NCI-H226 (cell line): Measurements from ENCODE around the gene STARD8.
A peak's percentile ranks its signal among the peaks of the same experiment; 100 is the strongest.
"Not testable (repeated sequence)": the region's sequence is repeated elsewhere in the genome, so short reads cannot be mapped to it uniquely, and the experiment has no call there.

Source experiments
- DNase-seq: peaks from one replicate; pipeline ENCODE4 v3.0.0-alpha.2; 2015

STARD8 gene

GRCh38 chrX:68719181-68719903, 71.9 kb downstream of the STARD8 start:
- no peak for DNase-seq

DNA sequence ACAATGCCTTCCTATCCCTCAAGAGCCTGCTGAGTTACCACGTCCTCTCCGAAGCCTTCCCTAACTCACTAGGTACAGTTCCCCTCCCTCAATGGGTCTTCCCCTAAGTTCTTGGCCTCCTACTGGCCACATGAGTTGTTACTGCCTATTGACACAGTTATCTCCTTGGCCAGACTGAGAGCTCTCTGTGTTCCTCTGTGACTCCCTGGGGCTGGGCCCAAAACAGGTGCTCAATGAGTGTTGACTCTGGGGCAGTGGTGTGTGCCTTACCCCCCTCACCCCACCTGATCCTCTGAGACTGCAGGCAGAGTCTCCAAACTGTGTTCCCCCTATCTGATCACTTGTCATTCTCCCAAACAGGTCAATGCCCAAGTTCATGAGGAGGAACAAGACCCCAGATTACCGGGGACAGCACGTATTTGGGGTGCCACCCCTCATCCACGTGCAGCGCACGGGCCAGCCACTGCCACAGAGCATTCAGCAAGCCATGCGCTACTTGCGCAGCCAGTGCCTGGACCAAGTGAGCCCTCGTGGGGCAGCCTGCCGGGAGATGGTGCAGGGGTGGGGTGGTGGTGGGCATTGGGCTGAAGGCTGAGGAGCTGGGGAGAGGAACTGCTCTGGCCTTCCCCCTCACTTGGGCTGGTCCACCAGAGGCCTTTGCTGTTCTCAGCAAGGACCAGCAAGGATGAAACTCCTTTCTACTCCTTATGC, 72.6 kb downstream of the STARD8 start:
- no peak for DNase-seq

GRCh38 chrX:68720851-68721250, 73.4 kb downstream of the STARD8 start:
- no peak for DNase-seq

DNA sequence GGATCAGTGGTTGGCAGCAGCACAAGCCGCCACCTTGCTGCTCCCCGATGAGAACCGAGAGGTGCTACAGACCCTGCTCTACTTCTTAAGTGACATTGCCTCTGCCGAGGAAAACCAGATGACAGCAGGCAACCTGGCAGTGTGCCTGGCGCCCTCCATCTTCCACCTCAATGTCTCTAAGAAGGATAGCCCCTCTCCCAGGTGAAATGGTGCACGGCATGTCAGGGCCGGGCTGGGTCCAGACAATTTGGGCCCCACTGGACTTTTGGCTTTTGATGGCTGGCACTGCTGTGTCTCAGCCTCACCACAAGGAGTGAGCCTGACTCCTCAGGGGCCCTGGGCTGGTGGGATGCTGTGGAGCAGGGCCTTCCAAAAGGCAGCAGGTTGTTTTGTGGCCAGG, 74.1 kb downstream of the STARD8 start:
- no peak for DNase-seq

DNA sequence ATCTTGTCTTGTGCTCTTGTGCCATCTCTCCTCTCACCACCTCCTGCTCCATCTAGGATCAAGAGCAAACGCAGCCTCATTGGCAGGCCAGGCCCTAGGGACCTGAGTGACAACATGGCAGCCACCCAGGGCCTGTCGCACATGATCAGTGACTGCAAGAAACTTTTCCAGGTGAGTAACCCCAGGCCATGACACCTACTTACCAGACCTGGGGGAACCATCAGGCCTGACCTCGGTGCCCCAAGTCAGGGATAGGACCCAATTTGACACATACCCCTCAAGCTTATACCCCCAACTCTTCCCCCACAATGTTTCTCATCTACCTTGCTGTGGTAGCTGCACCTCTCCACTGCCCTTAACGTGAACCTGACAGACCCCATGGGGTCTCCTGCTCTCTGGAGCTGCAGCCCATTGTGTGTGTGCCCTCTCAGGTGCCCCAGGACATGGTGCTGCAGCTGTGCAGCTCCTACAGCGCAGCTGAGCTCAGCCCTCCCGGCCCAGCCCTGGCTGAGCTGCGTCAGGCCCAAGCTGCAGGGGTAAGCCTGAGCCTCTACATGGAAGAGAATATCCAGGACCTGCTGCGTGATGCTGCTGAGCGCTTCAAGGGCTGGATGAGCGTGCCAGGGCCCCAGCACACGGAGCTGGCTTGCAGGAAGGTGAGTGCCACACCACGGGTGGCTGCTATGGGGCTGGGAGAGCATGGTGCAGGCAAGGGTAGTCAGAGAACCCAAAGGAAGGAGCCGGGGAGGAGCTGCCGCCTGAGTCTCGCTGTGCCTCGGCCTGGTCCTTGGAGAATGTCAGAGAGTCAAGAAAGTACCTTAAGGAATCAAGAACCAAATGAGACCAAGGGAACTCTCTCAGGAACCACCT, 74.8 kb downstream of the STARD8 start:
- DNase-seq, result no peak

DNA sequence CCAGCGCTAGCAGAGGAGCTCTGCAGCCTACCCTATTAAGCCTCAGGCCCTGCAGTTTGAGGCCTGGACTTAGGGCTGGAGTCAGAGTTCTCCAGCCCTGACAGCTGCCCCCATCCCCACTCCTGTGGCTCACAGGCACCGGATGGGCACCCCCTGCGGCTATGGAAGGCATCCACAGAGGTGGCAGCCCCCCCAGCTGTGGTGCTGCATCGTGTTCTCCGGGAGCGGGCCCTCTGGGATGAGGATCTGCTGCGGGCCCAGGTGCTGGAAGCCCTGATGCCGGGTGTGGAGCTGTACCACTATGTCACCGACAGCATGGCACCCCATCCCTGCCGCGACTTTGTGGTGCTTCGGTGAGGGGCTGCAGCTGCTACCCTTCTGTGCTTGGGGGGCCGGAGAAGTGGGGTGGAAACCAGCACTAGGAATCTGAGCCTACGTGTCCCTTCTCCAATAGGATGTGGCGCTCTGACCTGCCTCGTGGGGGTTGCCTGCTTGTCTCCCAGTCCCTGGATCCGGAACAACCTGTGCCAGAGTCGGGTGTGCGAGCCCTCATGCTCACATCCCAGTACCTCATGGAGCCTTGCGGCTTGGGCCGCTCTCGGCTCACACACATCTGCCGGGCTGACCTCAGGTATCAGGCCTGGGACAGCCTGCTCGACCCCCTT, 76.2 kb downstream of the STARD8 start:
- DNase-seq, result no peak

- DNase-seq, result no peak
Observed at GRCh38 chrX:68724531-68725020, 77.1 kb downstream of the STARD8 start.

DNA sequence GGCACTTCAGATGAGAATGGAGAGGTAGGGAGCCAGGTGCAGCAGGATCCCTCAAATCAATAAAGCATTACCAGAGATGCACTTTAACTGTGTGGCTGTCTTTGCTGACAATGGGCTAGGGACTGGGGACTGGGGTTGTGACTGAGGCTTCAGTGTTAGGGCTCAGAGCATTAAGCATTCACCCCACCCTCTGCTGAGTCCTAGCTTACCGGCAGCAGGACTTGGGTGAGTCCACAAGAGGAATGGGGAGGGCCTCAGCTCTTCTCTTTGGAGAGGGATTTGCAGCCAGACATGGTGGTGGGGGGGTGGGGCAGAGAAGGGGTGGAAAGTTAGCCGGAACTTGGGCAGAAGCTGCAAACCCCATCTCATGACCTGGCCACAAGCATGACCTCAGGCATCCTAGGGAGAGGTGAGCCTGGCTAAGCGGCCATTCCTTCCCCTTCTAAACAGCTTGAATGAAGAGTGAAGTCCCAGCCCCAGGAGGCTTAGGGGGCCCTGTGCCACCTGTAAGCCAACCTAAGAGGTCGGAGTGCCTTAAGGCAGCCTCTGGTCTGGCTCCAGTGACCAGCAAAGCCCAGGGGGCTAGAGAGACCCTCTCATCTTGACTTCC, 78.4 kb downstream of the STARD8 start:
- no peak for DNase-seq

GRCh38 chrX:68726366-68726765, 78.9 kb downstream of the STARD8 start:
- no peak for DNase-seq

DNA sequence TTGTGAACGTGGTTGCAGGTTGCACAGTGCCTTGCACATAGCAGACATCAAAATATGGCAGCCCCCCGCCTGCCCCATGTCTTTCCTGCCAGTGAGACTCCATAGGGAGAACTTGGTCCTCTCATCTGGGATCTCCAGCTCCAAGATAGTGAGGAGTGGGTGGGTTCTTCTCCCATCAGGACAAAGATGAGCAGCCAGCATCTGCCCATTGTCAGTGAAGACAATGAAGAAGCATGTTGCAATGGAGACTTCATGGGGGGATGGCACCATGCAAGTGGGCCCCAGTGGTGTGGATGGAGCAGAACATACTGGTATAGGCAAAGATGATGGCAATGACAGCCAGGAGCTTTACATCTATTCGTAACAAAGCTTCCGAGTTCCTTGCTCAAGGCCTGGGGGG, 80.2 kb downstream of the STARD8 start:
- DNase-seq, result no peak

DNA sequence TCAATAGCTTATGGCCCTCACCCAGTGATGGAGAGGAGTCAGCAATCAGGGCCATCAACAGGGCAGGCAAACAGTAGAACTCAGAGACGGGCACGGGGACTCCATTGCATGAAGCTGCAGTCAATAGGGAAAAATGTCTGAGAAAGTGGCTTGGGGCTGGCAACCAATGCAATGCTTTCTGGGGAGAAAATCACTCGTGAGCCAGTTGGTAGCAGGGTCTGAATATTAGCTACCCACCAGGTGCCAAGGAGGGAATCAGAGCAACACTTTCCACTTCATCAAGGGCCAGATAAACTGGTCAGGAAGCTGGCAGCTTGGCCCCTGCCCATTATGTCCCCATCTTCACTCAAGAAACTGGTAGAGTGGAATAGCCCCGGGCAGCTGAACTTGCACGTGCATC, 80.7 kb downstream of the STARD8 start:
- no peak for DNase-seq

DNA sequence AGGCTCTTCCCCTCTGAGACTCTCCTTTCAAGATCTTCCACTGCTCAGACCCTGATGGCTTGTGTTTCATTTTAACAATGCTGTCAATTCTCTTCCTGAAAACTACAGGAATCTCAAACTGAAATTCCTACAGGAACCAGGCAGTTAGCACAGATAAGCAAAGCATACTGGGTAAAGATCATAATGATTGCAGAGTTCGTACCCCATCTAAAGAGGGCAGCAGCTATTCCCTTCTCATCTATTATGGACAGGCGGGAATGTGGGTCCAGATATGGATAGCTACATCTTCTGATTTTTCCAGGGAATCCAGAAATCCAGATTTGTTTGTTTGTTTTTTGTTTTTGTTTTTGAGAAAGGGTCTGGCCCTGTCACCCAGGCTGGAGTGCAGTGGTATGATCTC, 83.8 kb downstream of the STARD8 start:
- no peak for DNase-seq

GRCh38 chrX:68732906-68733493, 85.5 kb downstream of the STARD8 start:
- peak; percentile 15 for DNase-seq

DNA sequence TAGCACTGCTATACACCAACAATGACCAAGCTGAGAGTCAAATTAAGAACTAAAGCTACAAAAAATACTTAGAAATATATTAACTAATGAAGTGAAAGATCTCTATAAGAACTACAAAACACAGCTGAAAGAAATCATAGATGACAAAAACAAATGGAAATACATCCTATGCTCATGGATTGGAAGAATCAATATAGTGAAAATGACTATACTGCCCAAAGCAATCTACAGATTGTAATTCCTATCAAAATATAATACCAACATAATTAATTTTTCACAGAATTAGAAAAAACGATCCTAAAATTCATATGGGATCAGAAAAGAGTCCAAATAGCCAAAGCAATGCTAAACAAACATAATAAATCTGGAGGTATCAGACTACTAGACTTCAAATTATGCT, 87.8 kb downstream of the STARD8 start:
- DNase-seq, result no peak

- DNase-seq, result not testable (repeated sequence)
Observed at GRCh38 chrX:68741864-68742263, 94.4 kb downstream of the STARD8 start.

DNA sequence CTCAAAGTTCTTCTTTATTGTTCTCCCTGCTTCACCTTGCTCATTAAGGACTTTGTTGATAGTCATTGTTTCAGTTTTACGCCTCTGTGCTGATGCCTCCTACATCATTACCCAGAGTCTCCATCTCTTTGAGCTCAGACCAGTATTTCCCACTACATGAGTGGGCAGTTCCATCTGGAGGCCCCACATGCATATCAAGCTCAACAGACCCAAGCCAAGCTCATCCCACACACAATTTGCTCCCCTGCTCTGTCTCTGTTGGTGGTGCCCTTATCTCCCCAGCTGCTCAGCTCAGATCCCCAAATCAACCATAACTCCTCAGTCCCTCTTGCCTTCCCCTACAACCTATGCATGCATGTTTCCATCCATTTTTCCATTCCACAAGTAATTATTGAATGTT, 96.3 kb downstream of the STARD8 start:
- DNase-seq, result no peak

DNA sequence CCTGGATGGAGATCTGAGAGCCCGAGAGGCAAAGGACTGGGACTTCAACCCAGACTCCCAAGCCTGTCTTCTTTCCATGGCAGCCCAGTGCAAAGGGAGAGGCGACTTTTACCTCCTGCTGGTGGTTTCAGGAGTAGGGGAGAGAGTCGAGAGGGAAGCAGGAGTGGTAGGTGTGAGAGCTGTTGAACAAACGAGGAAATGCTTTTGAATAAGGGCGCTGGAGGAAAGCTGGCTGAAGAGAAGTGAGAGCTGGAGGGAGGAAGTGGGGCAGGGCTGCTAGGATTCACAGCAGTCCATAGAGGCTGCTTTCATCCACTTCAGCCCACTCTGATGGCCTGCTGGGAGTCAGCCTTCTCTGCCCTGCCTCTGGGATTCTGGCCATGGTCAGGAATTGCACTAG, 99.5 kb downstream of the STARD8 start:
- no peak for DNase-seq

DNA sequence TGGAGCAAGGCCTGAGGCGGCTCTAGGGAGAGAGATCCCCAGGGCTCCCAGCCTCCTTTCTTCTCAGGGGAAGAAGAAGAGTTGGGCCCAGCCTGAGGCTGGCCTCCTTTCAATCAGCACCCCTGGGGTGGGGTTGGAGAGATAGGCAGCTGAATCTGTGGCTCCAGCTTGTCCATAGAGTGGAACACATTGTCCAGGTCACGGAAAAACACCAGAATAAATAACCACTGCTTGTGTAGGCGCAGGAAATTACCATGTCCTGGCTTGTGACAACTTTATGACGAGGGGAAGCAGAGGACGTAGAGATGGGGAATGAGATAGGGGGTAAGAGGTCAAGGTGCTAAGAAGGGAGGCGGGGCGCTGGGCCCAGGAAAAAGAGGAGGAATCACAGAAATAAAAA, 100.6 kb downstream of the STARD8 start:
- DNase-seq, result no peak

DNA sequence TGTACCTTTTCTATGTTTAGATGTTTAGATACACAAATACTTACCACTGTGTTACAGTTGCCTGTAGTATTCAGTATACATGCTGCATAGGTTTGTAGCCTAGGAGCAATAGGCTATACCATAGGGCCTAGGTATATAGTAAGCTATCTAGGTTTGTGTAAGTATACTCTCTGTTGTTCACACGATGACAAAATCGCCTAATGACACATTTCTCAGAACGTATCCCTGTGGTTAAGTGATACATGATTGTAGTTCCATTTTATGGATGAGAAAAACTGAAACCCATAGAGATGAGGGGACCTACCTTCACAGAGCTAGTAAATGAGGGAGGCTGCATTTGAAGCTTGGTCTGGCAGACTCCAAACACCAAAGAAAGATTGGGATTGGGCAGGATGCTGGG, 102.0 kb downstream of the STARD8 start:
- no peak for DNase-seq

GRCh38 chrX:68750316-68750715, 102.8 kb downstream of the STARD8 start:
- no peak for DNase-seq

GRCh38 chrX:68751372-68751771, 103.9 kb downstream of the STARD8 start:
- DNase-seq, result no peak

DNA sequence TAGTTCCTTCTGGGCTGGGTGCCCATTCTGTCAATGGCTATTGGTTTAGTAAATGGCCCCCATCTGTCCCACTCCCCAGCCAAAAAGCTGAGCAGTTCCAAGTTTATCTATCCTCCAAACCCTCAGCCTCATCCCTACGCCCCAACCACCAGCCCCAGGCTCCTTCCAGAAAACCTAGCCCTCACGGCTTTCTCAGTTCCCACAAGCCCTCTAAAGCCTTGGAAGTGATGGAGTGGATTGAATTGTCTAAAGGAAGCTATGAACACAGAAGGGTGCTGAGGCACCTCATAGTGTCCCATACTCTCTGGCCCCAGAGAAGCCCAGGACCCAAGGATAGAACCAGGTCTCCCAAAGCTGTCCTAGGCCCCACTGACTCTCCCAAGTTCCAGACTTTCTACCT, 105.8 kb downstream of the STARD8 start:
- no peak for DNase-seq
